GM18520 (cell line): ENCODE results near the gene RELL1.

Source experiments
- ATAC-seq: cut with Tn5 transposase; IDR thresholded peaks from one replicate; pipeline ENCODE4 v1.9.1; 2021; ENCODE audit not compliant: unreplicated experiment

RELL1 gene

DNA sequence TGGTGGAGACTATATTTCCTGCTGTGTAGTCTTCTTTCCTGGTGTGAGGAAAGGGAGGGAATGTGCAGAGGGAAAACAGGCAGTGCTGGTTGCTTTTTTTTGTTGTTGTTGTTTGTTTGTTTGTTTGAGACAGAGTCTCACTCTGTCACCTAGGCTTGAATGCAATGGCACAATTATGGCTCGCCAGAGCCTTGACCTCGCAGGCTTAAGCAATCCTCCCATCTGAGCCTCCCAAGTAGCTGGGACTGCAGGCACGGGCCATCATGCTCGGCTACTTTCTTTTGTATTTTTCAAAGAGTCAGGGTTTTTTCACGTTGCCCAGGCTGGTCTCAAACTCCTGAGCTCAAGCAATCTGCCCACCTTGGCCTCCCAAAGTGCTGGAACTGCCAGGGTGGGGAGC lies 82.5 kb downstream of the RELL1 start:
- no peak for ATAC-seq

DNA sequence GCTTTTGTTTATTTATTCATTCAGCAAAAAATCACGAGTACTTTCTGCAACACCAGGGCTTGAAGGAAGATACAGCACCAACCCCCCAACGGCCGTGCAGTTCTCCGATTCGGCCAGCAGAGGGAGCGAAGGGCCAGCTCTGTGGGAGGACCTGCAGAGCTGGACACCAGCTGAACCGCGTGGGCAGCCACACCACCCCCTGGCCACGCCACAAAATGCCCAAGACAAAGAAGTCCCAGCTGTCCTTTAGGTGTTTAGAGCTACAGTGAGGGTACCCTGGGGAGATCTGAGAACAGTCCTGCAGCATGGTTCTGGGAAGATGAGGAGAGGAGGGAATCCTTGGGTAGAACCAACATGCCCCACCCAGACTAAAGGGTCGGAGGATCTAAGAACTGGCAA lies 83.1 kb downstream of the RELL1 start:
- no peak for ATAC-seq

DNA sequence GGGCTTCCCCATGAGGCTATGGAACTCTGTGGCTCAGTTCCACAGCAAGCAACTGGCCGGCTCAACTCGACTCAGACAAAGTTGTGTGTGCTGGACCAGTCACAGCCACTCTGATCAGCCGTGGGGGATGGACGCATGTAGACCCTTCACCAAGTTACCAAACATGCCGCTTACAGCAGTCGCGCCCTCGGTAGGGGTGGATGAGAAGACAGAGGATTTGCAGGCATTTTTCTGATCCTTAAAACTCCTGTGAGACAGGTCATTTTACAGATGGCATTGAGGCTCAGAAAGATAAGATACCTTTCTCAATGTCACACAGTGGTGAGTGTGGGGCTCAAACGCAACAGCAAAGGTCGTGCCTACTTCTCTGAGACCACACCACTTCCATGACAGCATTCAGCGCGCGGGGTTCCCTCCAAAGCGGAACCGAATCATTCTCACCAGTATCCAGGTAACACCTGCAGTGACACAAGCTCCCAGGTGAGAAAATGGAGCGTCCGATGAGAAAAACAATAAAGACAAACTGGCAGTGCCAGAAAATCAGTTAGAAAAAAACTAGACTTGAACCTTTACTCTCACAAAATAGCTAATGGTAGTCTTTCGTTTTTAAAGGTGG lies 83.6 kb downstream of the RELL1 start:
- ATAC-seq, result no peak

DNA sequence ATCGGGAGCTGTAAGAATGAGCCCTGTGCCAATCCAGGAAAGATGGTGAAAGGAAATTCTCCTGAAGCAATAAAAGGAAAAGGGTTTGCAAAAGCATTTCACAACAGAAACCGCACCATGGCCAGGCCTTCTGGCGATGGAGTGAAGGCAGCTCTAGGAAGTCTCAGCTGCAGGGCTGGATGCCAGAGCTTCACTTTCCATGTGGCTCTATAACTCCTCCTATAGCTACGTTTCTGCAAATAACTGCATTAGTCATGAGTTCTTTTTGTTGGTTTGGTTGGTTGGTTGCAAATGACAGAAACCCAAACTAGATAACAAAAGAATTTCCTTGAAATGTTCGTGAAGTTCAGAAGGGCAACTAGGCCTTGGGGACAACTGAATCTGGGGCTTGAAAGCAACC lies 84.6 kb downstream of the RELL1 start:
- no peak for ATAC-seq

DNA sequence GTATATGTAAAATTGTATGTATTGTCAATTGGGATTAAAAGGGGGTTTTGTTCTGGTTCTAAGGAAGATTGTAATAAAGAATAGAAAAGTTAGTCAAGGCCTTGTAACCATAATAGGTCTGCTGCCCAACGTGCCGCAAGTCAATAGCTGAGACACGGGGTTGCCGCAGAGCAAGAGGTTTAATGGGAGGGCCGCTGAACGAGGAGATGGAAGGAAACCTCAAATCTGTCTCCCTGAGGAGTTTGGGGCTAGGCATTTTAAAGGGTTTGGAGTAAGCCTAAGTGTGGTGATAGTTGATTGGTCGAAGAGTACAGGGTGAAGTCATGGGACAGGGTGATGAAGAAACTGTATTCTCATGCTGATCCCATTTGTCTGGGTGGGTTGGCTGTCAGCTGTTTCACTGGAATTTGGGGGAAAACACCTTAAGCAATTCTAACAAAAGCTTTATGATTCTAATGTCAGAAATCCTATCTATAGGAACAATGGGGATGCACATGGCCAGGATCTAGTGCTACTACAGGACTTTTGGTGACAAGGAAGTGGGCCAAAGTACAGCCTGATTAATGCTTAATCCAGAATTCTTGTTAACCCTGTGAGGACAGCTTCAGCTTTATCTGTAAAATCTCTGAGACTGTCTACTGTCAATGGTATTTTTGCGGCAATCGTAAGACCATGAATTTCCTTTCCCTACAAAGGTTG lies 86.9 kb downstream of the RELL1 start:
- ATAC-seq, result no peak

GRCh38 chr4:37597034-37597433 lies 89.1 kb downstream of the RELL1 start:
- ATAC-seq, result no peak

- ATAC-seq, result no peak
Measured at GRCh38 chr4:37595875-37596680, 90.1 kb downstream of the RELL1 start.

- ATAC-seq, result no peak
Measured at GRCh38 chr4:37594099-37594498, 92.1 kb downstream of the RELL1 start.

- no peak for ATAC-seq
Measured at GRCh38 chr4:37591349-37591748, 94.8 kb downstream of the RELL1 start.

- no peak for ATAC-seq
Measured at GRCh38 chr4:37590016-37590415, 96.2 kb downstream of the RELL1 start.

DNA sequence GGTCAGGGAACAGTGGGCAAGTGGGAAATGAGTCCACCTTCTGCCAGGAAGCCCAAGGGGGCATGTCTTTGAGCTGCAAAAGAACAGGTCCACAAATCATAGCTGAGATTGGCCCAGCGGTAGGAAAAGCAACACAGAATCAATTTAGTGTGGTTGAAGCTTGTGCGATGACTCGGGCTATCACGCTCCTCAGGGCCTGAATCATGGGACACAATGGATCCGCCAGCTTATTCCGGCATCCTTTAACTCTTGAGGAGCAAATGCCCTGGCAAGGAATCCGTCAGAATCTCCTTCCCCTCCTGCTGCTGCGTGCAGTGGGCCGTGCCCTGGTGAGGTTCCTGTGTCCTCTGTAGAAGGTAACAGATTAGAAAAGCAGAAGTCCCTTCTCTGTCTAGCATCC lies 98.0 kb downstream of the RELL1 start:
- no peak for ATAC-seq

DNA sequence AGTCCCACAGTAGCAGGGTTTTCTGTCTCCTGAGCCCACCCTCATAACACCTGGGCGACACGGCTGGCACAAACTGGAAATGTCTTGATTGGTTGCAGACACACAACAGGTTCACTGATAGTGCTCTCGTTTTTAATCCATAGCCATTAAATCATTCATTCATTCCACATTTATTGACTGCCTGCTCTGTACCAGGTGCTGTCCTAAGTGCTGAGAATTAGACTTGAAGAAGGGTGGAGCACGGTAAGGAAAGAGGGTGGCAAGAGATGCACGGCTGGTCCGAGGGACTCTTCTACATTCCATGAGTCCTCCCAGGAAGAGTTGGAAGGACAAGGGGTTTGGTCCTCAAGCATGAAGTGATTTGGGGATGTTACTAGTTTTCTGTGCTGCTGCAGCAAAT lies 100.0 kb downstream of the RELL1 start:
- no peak for ATAC-seq

- ATAC-seq, result no peak
Measured at GRCh38 chr4:37584493-37585060, 101.6 kb downstream of the RELL1 start.

- ATAC-seq, result no peak
Measured at GRCh38 chr4:37584071-37584470, 102.1 kb downstream of the RELL1 start.

DNA sequence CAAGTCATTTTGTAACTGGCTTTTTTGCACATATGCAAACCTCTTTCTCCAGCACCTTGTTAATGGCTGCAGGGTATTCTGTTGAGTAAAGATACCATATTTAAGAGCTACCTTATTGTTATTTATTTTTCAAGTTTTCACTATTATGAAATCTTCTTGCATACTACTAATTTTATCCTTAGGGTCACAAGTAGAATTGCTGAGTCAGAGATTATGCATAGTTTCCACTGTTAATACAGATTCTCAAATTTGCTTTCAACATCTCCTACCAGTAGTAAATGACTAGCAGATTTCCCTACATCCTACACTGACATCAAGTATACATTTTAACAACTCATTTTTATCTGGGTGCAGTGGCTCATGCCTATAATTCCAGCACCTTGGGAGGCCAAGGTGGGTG lies 112.6 kb downstream of the RELL1 start:
- no peak for ATAC-seq

GRCh38 chr4:37568489-37568888 lies 117.7 kb downstream of the RELL1 start:
- ATAC-seq, result no peak

- no peak for ATAC-seq
Measured at GRCh38 chr4:37567836-37568235, 118.3 kb downstream of the RELL1 start.

DNA sequence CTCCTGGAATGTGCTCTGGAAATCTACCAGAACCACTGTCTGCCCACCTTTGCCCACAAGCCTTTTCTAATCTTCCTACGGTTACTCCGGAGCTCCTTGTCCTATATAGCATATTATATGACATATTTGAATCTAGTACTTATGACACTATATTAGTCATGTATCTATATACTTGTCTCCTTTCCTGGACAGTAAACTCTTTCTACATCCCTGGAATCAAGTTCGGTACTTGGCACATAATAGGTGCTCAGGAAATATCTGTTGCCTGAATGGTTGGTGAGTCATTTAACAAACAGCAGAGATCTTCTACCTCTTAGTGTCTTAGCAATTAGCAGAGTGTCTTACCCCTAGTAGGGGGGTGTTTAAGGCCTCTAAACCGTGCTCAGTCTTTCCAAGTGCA lies 123.6 kb downstream of the RELL1 start:
- no peak for ATAC-seq

- peak; percentile 95 for ATAC-seq
Measured at GRCh38 chr4:37561803-37562207, 124.4 kb downstream of the RELL1 start.

- ATAC-seq, result no peak
Measured at GRCh38 chr4:37561196-37561802, 124.9 kb downstream of the RELL1 start.
